OCI-LY7 (cell line): Measurements from ENCODE around the gene PEPD. TPM values are rescaled to one million over a fixed set of nuclear protein-coding genes. Genes with fewer than 3 reads are reported as not detected.

ENCODE experiments used
- BruUV-seq: library from RNA; stranded (reverse); fragments of 400-500 nt; replicated peaks from 2 replicates; lab custom pipeline; 2021; lab: Mats Ljungman, UMichigan
- CTCF ChIA-PET: fragments of 300-600 bp; sonication (Branson Sonifier 250); formaldehyde crosslinking; loops from one replicate; lab custom pipeline; 2022; ENCODE audit warnings: antibody characterized with exemption; ENCODE audit not compliant: unreplicated experiment; lab: Charles Lee
- POLR2A ChIA-PET: fragments of 300-600 bp; sonication (Branson Sonifier 250); formaldehyde crosslinking; loops from one replicate; lab custom pipeline; 2022; ENCODE audit warnings: antibody characterized with exemption; lab: Charles Lee
- DNase-seq: peaks from one replicate; pipeline ENCODE4 v3.0.0-alpha.2; 2015; ENCODE audit warnings: low spot score
- H2AFZ ChIP-seq: fragments of 200-600 bp; sonication (generic), shearing (Covaris generic); 2 replicates; pipeline ENCODE4 v1.6.1; 2014; ENCODE audit warnings: mild to moderate bottlenecking, antibody characterized with exemption, low read length, moderate library complexity
- H3K27ac ChIP-seq: fragments of 200-600 bp; sonication (generic); 2 replicates; pipeline ENCODE4 v1.5.1; 2014; ENCODE audit warnings: mixed run types, low read depth, mild to moderate bottlenecking, moderate library complexity, low read length, inconsistent platforms; ENCODE audit not compliant: poor library complexity, severe bottlenecking
- H3K36me3 ChIP-seq: fragments of 200-600 bp; sonication (generic); 2 replicates; pipeline ENCODE4 v1.6.1; 2014; ENCODE audit warnings: mild to moderate bottlenecking, antibody characterized with exemption, low read length, moderate library complexity, mixed read lengths; ENCODE audit not compliant: insufficient read depth
- H3K4me1 ChIP-seq: fragments of 200-600 bp; sonication (generic); 2 replicates; pipeline ENCODE4 v1.5.1; 2014; ENCODE audit warnings: mild to moderate bottlenecking, low read length; ENCODE audit not compliant: insufficient read depth, poor library complexity, severe bottlenecking
- H3K4me2 ChIP-seq: fragments of 200-600 bp; sonication (generic); 2 replicates; pipeline ENCODE4 v1.6.1; 2014; ENCODE audit warnings: mild to moderate bottlenecking, low read length
- H3K4me3 ChIP-seq: fragments of 200-600 bp; sonication (generic); 2 replicates; pipeline ENCODE4 v1.5.1; 2014; ENCODE audit warnings: mild to moderate bottlenecking, low read depth, low read length; ENCODE audit not compliant: poor library complexity, severe bottlenecking
- H3K79me2 ChIP-seq: fragments of 200-600 bp; sonication (generic); 2 replicates; pipeline ENCODE4 v1.6.1; 2016; ENCODE audit warnings: low read depth, mild to moderate bottlenecking, low read length, moderate library complexity, mixed read lengths; ENCODE audit not compliant: insufficient read depth
- H3K9me2 ChIP-seq: fragments of 200-600 bp; sonication (generic); 2 replicates; pipeline ENCODE4 v1.6.1; 2016; ENCODE audit warnings: mild to moderate bottlenecking, low read length, mixed read lengths; ENCODE audit not compliant: insufficient read depth
- H3K9me3 ChIP-seq: fragments of 200-600 bp; sonication (generic); 2 replicates; pipeline ENCODE4 v1.6.1; 2014; ENCODE audit warnings: mild to moderate bottlenecking, mixed run types, low read length, mixed read lengths
- H4K20me1 ChIP-seq: fragments of 200-600 bp; sonication (generic); 2 replicates; pipeline ENCODE4 v1.6.1; 2014; ENCODE audit warnings: mild to moderate bottlenecking, antibody characterized with exemption, low read length, moderate library complexity, mixed read lengths; ENCODE audit not compliant: insufficient read depth
- EZH2phosphoT487 ChIP-seq: fragments of 200-600 bp; sonication (generic); IDR thresholded peaks from 2 replicates; pipeline ENCODE4 v1.6.1; 2018; ENCODE audit warnings: low read depth, borderline replicate concordance, mild to moderate bottlenecking, mixed run types, antibody characterized with exemption, low read length, moderate library complexity, mixed read lengths
- intact Hi-C: fragments of 100-400 bp; cut with micrococcal nuclease; formaldehyde crosslinking; loops from one replicate; pipeline ENCODE4 v1.10.0; 2022; ENCODE audit not compliant: unreplicated experiment
- total RNA-seq, 2 experiments: library from RNA; depleted of rRNA in 1 of 2; stranded (reverse); fragments of >200 nt in 1 of 2; shearing (Covaris generic) in 1 of 2; gene quantifications; 2 replicates each; pipeline ENCODE4 v1.2.3, GENCODE V29; 2014 to 2022
- TF ChIP-seq, protein P1 (sequence below): fragments of 200-600 bp; sonication (generic); conservative IDR thresholded peaks from 2 replicates; pipeline ENCODE4 v1.5.1; 2014; ENCODE audit warnings: mild to moderate bottlenecking, antibody characterized with exemption, low read length, moderate library complexity, mixed read lengths

The PEPD gene
- total RNA-seq, 2 experiments from 2014 or later, result 24.4 to 29.7 TPM

GRCh38 chr19:33400856-33401682 lies 120.5 kb downstream of the PEPD start:
- DNase-seq, result no peak
- Histone ChIP-seq H3K9me3 (no peaks in the 10 kb centered on the region), H3K4me3 (no peak overlapping the region), H3K4me2 (no peak overlapping the region), H3K4me1 (no peaks in the 10 kb centered on the region), H3K9me2 (no peaks in the 10 kb centered on the region), H3K27ac (no peak overlapping the region), H2AFZ (no peak overlapping the region), H4K20me1 (no peaks in the 10 kb centered on the region), H3K79me2 (no peaks in the 10 kb centered on the region), H3K36me3 (no peaks in the 10 kb centered on the region)
- intact Hi-C loops, result no loop called here
- ChIA-PET POLR2A (interaction anchor here (0.5 kb wide), 1 partner anchor 74 kb away, joined by 3 read pairs; no protein-coding TSS in a partner anchor), CTCF (no interaction called here)
- BruUV-seq, result no TSS peak
- no peak for TF ChIP-seq EZH2phosphoT487
- TF ChIP-seq, protein P1, sequence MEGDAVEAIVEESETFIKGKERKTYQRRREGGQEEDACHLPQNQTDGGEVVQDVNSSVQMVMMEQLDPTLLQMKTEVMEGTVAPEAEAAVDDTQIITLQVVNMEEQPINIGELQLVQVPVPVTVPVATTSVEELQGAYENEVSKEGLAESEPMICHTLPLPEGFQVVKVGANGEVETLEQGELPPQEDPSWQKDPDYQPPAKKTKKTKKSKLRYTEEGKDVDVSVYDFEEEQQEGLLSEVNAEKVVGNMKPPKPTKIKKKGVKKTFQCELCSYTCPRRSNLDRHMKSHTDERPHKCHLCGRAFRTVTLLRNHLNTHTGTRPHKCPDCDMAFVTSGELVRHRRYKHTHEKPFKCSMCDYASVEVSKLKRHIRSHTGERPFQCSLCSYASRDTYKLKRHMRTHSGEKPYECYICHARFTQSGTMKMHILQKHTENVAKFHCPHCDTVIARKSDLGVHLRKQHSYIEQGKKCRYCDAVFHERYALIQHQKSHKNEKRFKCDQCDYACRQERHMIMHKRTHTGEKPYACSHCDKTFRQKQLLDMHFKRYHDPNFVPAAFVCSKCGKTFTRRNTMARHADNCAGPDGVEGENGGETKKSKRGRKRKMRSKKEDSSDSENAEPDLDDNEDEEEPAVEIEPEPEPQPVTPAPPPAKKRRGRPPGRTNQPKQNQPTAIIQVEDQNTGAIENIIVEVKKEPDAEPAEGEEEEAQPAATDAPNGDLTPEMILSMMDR, result no peak

GRCh38 chr19:33399745-33400681 lies 121.6 kb downstream of the PEPD start:
- BruUV-seq, result no TSS peak
- POLR2A ChIA-PET, result interaction anchor here (0.6 kb wide), 1 partner anchor 121 kb away, joined by 3 read pairs; no protein-coding TSS in a partner anchor

More at GRCh38 chr19:33399745-33400681, 121.6 kb downstream of the PEPD start:
- H3K27ac ChIP-seq, result no peak overlapping the region
- TF ChIP-seq, protein P1, result no peak
- TF ChIP-seq EZH2phosphoT487, result no peak
- CTCF ChIA-PET, result no interaction called here
- no peaks in the 10 kb centered on the region for H3K79me2 ChIP-seq
- no peak overlapping the region for H3K4me2 ChIP-seq
- no peaks in the 10 kb centered on the region for H3K9me2 ChIP-seq
- no peaks in the 10 kb centered on the region for H3K36me3 ChIP-seq
- intact Hi-C loops, result no loop called here
- H4K20me1 ChIP-seq, result no peaks in the 10 kb centered on the region
- H3K9me3 ChIP-seq, result no peaks in the 10 kb centered on the region
- H3K4me1 ChIP-seq, result no peaks in the 10 kb centered on the region
- DNase-seq, result no peak
- H3K4me3 ChIP-seq, result no peak overlapping the region
- no peak overlapping the region for H2AFZ ChIP-seq
